Epithelial cell of proximal tubule (primary cell): ENCODE measurements around the gene KIRREL3. TPM values are rescaled to one million over a fixed set of nuclear protein-coding genes. Genes with fewer than 3 reads are reported as not detected.
A peak's percentile ranks its signal among the peaks of the same experiment; 100 is the strongest.
"Not testable (repeated sequence)": the region's sequence is repeated elsewhere in the genome, so short reads cannot be mapped to it uniquely, and the experiment has no call there.

Source experiments
- DNase-seq: peaks from one replicate; pipeline ENCODE4 v3.0.0-alpha.2; 2011; ENCODE audit warnings: low read depth
- H3K4me3 ChIP-seq: 2 replicates; pipeline ENCODE4 v1.5.1; 2011; ENCODE audit warnings: low read depth, mild to moderate bottlenecking, low read length
- CTCF ChIP-seq: conservative IDR thresholded peaks from 2 replicates; pipeline ENCODE4 v1.5.1; 2012; ENCODE audit warnings: low read depth, mild to moderate bottlenecking, low read length
- total RNA-seq: library from RNA; depleted of rRNA; stranded (reverse); fragments of >200 nt; gene quantifications from 2 replicates; pipeline ENCODE4 v1.2.3, GENCODE V29; 2015

Gene KIRREL3
- total RNA-seq, 1 donor from 2014 or later = 5.1 TPM

- peak; percentile 91 for DNase-seq
- H3K4me3 ChIP-seq = no peak overlapping the region
- TF ChIP-seq CTCF = no peak
Measured at GRCh38 chr11:126963603-126964363, 36.8 kb downstream of the KIRREL3 start.

GRCh38 chr11:126963115-126963514, 37.5 kb downstream of the KIRREL3 start:
- peak; percentile 54 for DNase-seq
- no peak overlapping the region for H3K4me3 ChIP-seq
- TF ChIP-seq CTCF = no peak

GRCh38 chr11:126959700-126960099, 40.9 kb downstream of the KIRREL3 start:
- H3K4me3 ChIP-seq = no peak overlapping the region
- no peak for DNase-seq
- no peak for TF ChIP-seq CTCF

GRCh38 chr11:126956635-126957034, 43.9 kb downstream of the KIRREL3 start:
- H3K4me3 ChIP-seq = no peak overlapping the region
- no peak for TF ChIP-seq CTCF
- DNase-seq = no peak

GRCh38 chr11:126952533-126952932, 48.0 kb downstream of the KIRREL3 start:
- not testable (repeated sequence) for H3K4me3 ChIP-seq, DNase-seq

- no peak for TF ChIP-seq CTCF
- DNase-seq = no peak
- H3K4me3 ChIP-seq = no peak overlapping the region
Measured at GRCh38 chr11:126951465-126951864, 49.1 kb downstream of the KIRREL3 start.

- no peak overlapping the region for H3K4me3 ChIP-seq
- TF ChIP-seq CTCF = no peak
- peak; percentile 22 for DNase-seq
Measured at GRCh38 chr11:126949066-126949891, 51.3 kb downstream of the KIRREL3 start.
